MM.1S (cell line): Measurements from ENCODE around the gene FIGN.

Experiments
- DNase-seq: peaks from one replicate; pipeline ENCODE4 v3.0.0-alpha.2; 2015
- H2AFZ ChIP-seq: fragments of 300-600 bp; sonication (generic); 2 replicates; pipeline ENCODE4 v1.6.0; 2016; ENCODE audit warnings: antibody characterized with exemption, low read length
- H3F3A ChIP-seq: fragments of 300-600 bp; sonication (generic); 2 replicates; pipeline ENCODE4 v1.6.1; 2016; ENCODE audit warnings: mild to moderate bottlenecking, antibody characterized with exemption, low read length, moderate library complexity, mixed read lengths; ENCODE audit not compliant: insufficient read depth
- H3K27ac ChIP-seq: fragments of 300-600 bp; sonication (generic); 2 replicates; pipeline ENCODE4 v1.5.1; 2016; ENCODE audit warnings: mild to moderate bottlenecking, low read length
- H3K27me3 ChIP-seq: fragments of 300-600 bp; sonication (generic); replicated peaks from 2 replicates; pipeline ENCODE4 v1.6.0; 2016; ENCODE audit warnings: low read length; ENCODE audit not compliant: insufficient read depth
- H3K36me3 ChIP-seq: fragments of 300-600 bp; sonication (generic); replicated peaks from 2 replicates; pipeline ENCODE4 v1.6.1; 2016; ENCODE audit warnings: mild to moderate bottlenecking, low read length, mixed read lengths; ENCODE audit not compliant: insufficient read depth
- H3K4me1 ChIP-seq: fragments of 300-600 bp; sonication (generic); 2 replicates; pipeline ENCODE4 v1.6.1; 2016; ENCODE audit warnings: low read length, mixed read lengths
- H3K4me2 ChIP-seq: fragments of 300-600 bp; sonication (generic); 2 replicates; pipeline ENCODE4 v1.6.0; 2016; ENCODE audit warnings: low read depth, low read length
- H3K4me3 ChIP-seq: fragments of 300-600 bp; sonication (generic); 2 replicates; pipeline ENCODE4 v1.5.1; 2016; ENCODE audit warnings: low read length, mixed read lengths
- H3K79me2 ChIP-seq: fragments of 300-600 bp; sonication (generic); 2 replicates; pipeline ENCODE4 v1.6.1; 2016; ENCODE audit warnings: mixed run types, low read length, mixed read lengths
- H3K9ac ChIP-seq: fragments of 300-600 bp; sonication (generic); 2 replicates; pipeline ENCODE4 v1.6.1; 2016; ENCODE audit warnings: low read length, mixed read lengths
- H3K9me2 ChIP-seq: fragments of 300-600 bp; sonication (generic); replicated peaks from 2 replicates; pipeline ENCODE4 v1.6.1; 2016; ENCODE audit warnings: mild to moderate bottlenecking, low read length, mixed read lengths; ENCODE audit not compliant: insufficient read depth
- H3K9me3 ChIP-seq: fragments of 300-600 bp; sonication (generic); replicated peaks from 2 replicates; pipeline ENCODE4 v1.6.1; 2016; ENCODE audit warnings: mild to moderate bottlenecking, low read length, mixed read lengths; ENCODE audit not compliant: insufficient read depth
- H4K20me1 ChIP-seq: fragments of 300-600 bp; sonication (generic); 2 replicates; pipeline ENCODE4 v1.6.1; 2016; ENCODE audit warnings: mild to moderate bottlenecking, low read length, moderate library complexity, mixed read lengths; ENCODE audit not compliant: insufficient read depth
- CTCF ChIP-seq: fragments of 300-600 bp; sonication (generic); IDR thresholded peaks from 2 replicates; pipeline ENCODE4 v1.5.1; 2016; ENCODE audit warnings: antibody characterized with exemption, low read length, mixed read lengths
- EZH2 ChIP-seq: fragments of 300-600 bp; sonication (generic); optimal IDR thresholded peaks from 2 replicates; pipeline ENCODE3; 2017; ENCODE audit warnings: low read depth, mild to moderate bottlenecking, antibody characterized with exemption, low read length, mixed read lengths
- EZH2phosphoT487 ChIP-seq: fragments of 300-600 bp; sonication (generic); IDR thresholded peaks from 2 replicates; pipeline ENCODE4 v1.6.1; 2018; ENCODE audit warnings: antibody characterized with exemption, low read length

The FIGN gene

GRCh38 chr2:163703386-163703785 lies 32.4 kb downstream of the FIGN start:
- peaks cover 9% of the 10 kb centered on the region for H3F3A ChIP-seq
- H3K9me2 ChIP-seq, result no peaks in the 10 kb centered on the region
- H3K9ac ChIP-seq, result no peak overlapping the region
- no peaks in the 10 kb centered on the region for H3K27me3 ChIP-seq
- H3K9me3 ChIP-seq, result no peaks in the 10 kb centered on the region
- peaks cover 11% of the 10 kb centered on the region for H3K4me1 ChIP-seq
- peak overlapping the region; percentile 38; the same call in 1 of the 2 replicates for H3K27ac ChIP-seq
- TF ChIP-seq CTCF (no peak), EZH2phosphoT487 (no peak), EZH2 (no peak)
- H4K20me1 ChIP-seq, result no peaks in the 10 kb centered on the region
- peak; percentile 31 for DNase-seq
- H3K4me3 ChIP-seq, result no peak overlapping the region
- H3K4me2 ChIP-seq, result peak overlapping the region; percentile 35
- peak overlapping the region; percentile 52; the same call in 1 of the 2 replicates for H2AFZ ChIP-seq
- no peaks in the 10 kb centered on the region for H3K36me3 ChIP-seq
- H3K79me2 ChIP-seq, result no peaks in the 10 kb centered on the region

- H3K27ac ChIP-seq, result no peak overlapping the region
- no peak for DNase-seq
Observed at GRCh38 chr2:163701399-163702195, 34.2 kb downstream of the FIGN start.

GRCh38 chr2:163698857-163699256 lies 37.0 kb downstream of the FIGN start:
- peaks cover 11% of the 10 kb centered on the region for H3K4me1 ChIP-seq
- H3K9me2 ChIP-seq, result no peaks in the 10 kb centered on the region
- no peak overlapping the region for H3K9ac ChIP-seq
- H3K27ac ChIP-seq, result no peak overlapping the region
- H3K27me3 ChIP-seq, result no peaks in the 10 kb centered on the region
- no peak overlapping the region for H3K4me2 ChIP-seq
- TF ChIP-seq EZH2phosphoT487, result no peak
- TF ChIP-seq CTCF, result no peak
- TF ChIP-seq EZH2, result no peak
- H2AFZ ChIP-seq, result no peak overlapping the region
- no peaks in the 10 kb centered on the region for H3K79me2 ChIP-seq
- no peaks in the 10 kb centered on the region for H3K9me3 ChIP-seq
- no peak for DNase-seq
- H3F3A ChIP-seq, result peaks cover 9% of the 10 kb centered on the region
- no peaks in the 10 kb centered on the region for H3K36me3 ChIP-seq
- H3K4me3 ChIP-seq, result no peak overlapping the region
- H4K20me1 ChIP-seq, result no peaks in the 10 kb centered on the region

More at GRCh38 chr2:163701399-163702195, 34.2 kb downstream of the FIGN start:
- Histone ChIP-seq H3K9me2 (no peaks in the 10 kb centered on the region), H3K4me2 (no peak overlapping the region), H3K36me3 (no peaks in the 10 kb centered on the region), H4K20me1 (no peaks in the 10 kb centered on the region), H3K4me1 (peaks cover 11% of the 10 kb centered on the region), H2AFZ (no peak overlapping the region), H3K9ac (no peak overlapping the region), H3K4me3 (no peak overlapping the region), H3K27me3 (no peaks in the 10 kb centered on the region), H3K79me2 (no peaks in the 10 kb centered on the region), H3F3A (peaks cover 9% of the 10 kb centered on the region), H3K9me3 (no peaks in the 10 kb centered on the region)
- TF ChIP-seq CTCF, result no peak
- no peak for TF ChIP-seq EZH2
- TF ChIP-seq EZH2phosphoT487, result no peak
